Activated T-cell treated with anti-CD3 and anti-CD28 coated beads, Interleukin-2, amount 50 U/mL, for 4 hours (primary cell): Measurements from ENCODE around the gene MED27. TPM values are rescaled to one million over a fixed set of nuclear protein-coding genes. Genes with fewer than 3 reads are reported as not detected.

Experiments used
- ATAC-seq, 2 donors: fragments of 200-7000 bp; cut with Tn5 transposase; one replicate each; pipeline ENCODE4 v1.10.0; 2021
- DNase-seq: peaks from one replicate; pipeline ENCODE4 v3.0.0-alpha.2; 2020
- H3K27me3 Mint-ChIP-seq: one replicate; pipeline ENCODE4 v1.8.0; 2021; ENCODE audit warnings: low read depth, mixed read lengths
- H3K36me3 Mint-ChIP-seq: one replicate; pipeline ENCODE4 v1.8.0; 2022; ENCODE audit warnings: mixed read lengths; ENCODE audit not compliant: insufficient read depth
- H3K4me1 Mint-ChIP-seq: one replicate; pipeline ENCODE4 v1.8.0; 2021; ENCODE audit warnings: low read depth, mixed read lengths
- H3K4me3 Mint-ChIP-seq: one replicate; pipeline ENCODE4 v1.8.0; 2021; ENCODE audit warnings: mild to moderate bottlenecking, moderate library complexity, mixed read lengths
- H3K9me3 Mint-ChIP-seq: one replicate; pipeline ENCODE4 v1.8.0; 2021; ENCODE audit warnings: mixed read lengths
- total RNA-seq, 3 donors: library from RNA; stranded (reverse); gene quantifications; one replicate each; pipeline ENCODE4 v1.2.1, GENCODE V29; 2021

The MED27 gene
- total RNA-seq, 3 donors from 2014 or later = 43.6 to 47.8 (median 46.1) TPM

DNA sequence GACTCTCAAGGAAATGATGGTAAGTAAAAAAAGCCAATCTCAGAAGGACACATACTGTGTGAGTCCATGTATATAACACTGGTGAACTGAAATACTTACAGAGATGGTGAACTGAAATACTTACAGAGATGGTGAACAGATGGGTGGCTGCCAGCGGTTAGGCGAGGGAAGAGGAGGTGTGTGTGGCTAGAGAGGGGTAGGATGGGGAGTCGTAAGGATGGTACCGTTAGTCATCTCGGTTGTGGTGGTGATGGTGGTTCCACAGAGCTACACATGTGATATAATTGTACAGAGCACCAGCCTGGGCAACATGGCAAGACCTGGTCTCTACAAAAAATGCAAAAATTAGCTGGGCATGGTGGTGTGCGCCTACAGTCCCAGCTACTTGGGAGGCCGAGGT is 226.2 kb downstream of the MED27 start:
- H3K4me3 Mint-ChIP-seq = no peak overlapping the region
- DNase-seq = no peak
- H3K4me1 Mint-ChIP-seq = no peaks in the 10 kb centered on the region
- no peaks in the 10 kb centered on the region for H3K9me3 Mint-ChIP-seq
- peak; percentile 18 to 87 for ATAC-seq
- H3K27me3 Mint-ChIP-seq = no peaks in the 10 kb centered on the region
- peaks cover 3% of the 10 kb centered on the region for H3K36me3 Mint-ChIP-seq

DNA sequence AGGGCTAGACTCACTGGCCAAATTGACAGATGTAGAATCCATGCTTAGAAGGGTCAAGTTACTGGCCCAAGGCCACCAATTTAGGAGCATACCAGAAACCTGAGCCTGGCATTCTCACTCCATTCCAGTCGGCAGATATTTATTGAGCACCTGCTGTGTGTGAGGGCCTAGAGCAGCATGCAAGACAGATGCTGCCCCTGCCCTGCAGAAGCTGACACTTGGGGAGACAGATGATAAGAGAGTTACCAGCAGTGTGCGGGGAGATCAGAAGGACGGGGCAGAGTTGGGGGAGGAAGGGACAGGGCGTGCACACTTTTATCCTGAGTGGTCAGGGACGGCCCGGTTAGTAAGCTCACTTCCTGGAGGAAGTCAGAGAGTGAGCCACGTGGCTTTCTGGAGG is 228.3 kb downstream of the MED27 start:
- Mint-ChIP-seq H3K36me3 (peaks cover 3% of the 10 kb centered on the region), H3K9me3 (no peaks in the 10 kb centered on the region), H3K4me1 (no peaks in the 10 kb centered on the region), H3K4me3 (no peak overlapping the region), H3K27me3 (no peaks in the 10 kb centered on the region)
- DNase-seq = no peak
- no peak for ATAC-seq

DNA sequence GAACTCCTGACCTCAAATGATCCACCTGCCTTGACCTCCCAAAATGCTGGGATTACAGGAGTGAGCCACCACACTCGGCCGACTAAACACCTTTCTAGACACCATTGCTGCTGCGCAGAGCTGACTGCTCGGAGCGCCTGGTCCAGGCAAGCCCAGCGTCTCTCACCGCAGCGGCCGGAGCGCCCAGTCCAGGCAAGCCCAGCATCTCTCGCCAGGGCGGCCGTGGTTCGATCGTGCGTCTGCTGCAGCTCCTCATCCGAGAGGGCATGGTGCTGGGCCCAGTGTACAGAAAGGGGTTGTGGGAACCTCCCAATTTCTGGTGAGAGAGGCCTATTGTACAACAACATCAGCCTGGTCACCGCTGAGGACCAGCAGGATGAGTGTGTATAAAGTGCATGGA is 230.3 kb downstream of the MED27 start:
- Mint-ChIP-seq H3K27me3 (no peaks in the 10 kb centered on the region), H3K4me3 (no peak overlapping the region), H3K9me3 (no peaks in the 10 kb centered on the region), H3K36me3 (peaks cover 3% of the 10 kb centered on the region), H3K4me1 (no peaks in the 10 kb centered on the region)
- DNase-seq = no peak
- no peak for ATAC-seq

DNA sequence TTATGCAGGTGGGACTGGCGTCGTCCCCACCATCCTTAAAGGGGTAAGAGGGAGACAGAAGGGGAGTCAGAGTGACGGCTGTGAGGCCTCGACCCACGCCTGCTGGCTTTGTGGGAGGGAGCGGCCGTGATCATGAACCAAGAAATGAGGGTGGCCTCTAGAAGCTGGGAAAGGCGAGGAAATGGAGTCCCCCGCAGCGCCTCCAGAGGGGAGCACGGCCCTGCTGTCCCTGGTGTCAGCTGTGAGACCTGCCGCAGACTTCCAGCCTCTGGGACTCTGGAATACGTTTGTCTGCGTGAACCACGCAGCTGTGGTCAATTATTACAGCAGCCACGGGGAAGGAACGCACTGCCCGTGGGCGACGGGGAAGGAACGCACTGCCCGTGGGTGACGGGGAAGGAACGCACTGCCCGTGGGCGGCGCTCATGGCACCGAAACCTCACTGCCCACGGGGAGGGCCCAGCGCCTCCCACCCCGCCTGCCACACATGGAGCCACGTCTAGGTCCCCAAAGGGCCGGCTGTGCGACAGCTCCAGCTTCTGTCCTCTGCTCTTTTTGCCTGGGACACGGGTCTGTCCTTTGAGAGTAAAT is 231.0 kb downstream of the MED27 start:
- no peak overlapping the region for H3K4me3 Mint-ChIP-seq
- no peaks in the 10 kb centered on the region for H3K4me1 Mint-ChIP-seq
- DNase-seq = no peak
- H3K9me3 Mint-ChIP-seq = no peaks in the 10 kb centered on the region
- H3K36me3 Mint-ChIP-seq = peaks cover 3% of the 10 kb centered on the region
- H3K27me3 Mint-ChIP-seq = peaks cover 4% of the 10 kb centered on the region
- ATAC-seq = no peak

DNA sequence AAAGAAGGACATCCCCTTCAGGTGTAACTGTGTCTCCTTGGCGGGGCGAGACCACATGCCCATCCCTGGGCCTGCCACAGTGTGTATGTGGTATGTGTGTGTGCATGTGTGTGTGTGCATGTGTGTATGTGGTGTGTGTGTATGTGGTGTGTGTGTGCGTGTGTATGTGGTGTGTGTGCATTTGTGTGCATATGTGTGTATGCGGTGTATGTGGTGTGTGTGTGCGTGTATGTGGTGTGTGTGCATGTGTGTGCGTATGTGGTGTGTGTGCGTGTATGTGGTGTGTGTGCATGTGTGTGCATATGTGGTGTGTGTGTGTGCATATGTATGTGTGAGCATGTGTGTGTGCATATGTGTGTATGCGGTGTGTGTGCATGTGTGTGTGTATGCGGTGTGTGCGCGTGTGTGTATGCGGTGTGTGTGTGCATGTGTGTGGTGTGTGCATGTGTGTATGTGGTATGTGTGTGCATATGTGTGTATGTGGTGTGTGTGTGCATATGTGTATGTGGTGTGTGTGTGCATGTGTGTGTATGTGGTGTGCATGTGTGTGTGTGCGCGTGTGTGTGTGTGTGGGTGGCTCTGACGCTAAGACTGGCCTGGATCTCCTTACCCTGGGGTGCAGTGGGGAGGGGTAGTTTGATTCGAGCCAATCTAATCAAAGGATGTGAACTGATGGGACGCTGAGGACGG is 231.9 kb downstream of the MED27 start:
- Mint-ChIP-seq H3K27me3 (peaks cover 7% of the 10 kb centered on the region), H3K9me3 (no peaks in the 10 kb centered on the region), H3K36me3 (peaks cover 3% of the 10 kb centered on the region), H3K4me3 (no peak overlapping the region), H3K4me1 (no peaks in the 10 kb centered on the region)
- DNase-seq (no peak), ATAC-seq (no peak)

DNA sequence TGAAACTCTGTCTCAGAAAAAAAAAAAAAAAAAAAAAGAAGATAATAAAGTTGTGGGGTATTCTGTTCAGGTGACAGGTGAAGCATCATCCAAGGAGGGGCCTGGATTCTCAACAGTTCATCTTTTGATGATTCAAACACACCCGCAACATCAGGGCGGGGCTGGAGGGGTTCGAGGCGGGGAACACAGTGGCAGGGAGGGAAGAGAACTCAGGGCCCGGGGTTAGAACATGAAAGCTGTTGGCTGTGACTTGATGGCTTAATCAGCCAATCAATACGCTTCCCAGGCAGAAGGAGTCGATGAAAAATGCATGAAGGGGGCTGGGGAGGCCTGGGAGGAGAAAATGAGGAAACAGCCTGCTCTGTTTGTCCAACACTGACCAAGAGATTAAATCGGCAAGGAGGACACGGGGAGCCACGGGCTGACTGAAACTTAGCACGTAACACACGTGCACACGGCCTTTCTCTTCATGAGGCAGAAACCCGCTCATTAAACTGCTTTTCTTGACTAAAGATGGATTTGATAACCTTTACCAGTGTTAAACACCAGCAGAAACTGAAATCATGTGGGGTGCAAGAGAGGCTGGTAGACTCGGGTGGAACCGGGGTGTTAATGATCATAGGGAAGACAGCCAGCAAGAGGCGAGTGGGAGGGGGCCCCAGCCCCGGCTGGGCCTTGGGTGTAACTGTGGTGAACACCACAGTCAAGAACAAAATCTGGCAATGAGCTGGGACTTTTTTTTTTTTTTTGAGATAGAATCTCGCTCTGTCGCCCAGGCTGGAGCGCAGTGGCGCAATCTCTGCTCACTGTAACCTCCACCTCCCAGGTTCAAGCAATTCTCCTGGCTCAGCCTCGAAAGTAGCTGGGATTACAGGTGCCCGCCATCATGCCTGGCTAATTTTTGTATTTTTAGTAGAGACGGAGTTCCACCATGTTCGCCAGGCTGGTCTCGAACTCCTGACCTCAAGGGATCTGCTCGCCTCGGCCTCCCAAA is 234.1 kb downstream of the MED27 start:
- Mint-ChIP-seq H3K36me3 (no peaks in the 10 kb centered on the region), H3K27me3 (peaks cover 11% of the 10 kb centered on the region), H3K4me1 (no peaks in the 10 kb centered on the region), H3K4me3 (no peak overlapping the region), H3K9me3 (no peaks in the 10 kb centered on the region)
- ATAC-seq (peak; percentile 18 to 30), DNase-seq (no peak)

DNA sequence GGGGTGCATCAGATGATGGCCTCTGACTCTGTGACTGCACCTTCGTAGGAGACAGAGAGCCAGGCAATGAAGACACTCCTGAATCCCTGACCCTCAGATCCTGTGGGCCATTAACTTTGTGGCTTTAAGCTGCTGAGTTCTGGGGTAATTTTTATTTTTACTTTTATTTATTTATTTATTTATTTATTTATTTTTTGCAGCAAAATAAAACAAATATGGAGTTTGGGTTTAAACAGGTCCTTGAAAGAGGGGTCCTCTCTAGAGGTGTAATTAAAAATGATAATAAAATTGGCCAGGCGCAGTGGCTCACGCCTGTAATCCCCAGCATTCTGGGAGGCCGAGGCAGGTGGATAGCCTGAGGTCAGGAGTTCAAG is 234.9 kb downstream of the MED27 start:
- ATAC-seq = no peak
- no peak for DNase-seq
- Mint-ChIP-seq H3K9me3 (no peaks in the 10 kb centered on the region), H3K4me3 (no peak overlapping the region), H3K27me3 (peaks cover 11% of the 10 kb centered on the region), H3K36me3 (no peaks in the 10 kb centered on the region), H3K4me1 (peaks cover 4% of the 10 kb centered on the region)

DNA sequence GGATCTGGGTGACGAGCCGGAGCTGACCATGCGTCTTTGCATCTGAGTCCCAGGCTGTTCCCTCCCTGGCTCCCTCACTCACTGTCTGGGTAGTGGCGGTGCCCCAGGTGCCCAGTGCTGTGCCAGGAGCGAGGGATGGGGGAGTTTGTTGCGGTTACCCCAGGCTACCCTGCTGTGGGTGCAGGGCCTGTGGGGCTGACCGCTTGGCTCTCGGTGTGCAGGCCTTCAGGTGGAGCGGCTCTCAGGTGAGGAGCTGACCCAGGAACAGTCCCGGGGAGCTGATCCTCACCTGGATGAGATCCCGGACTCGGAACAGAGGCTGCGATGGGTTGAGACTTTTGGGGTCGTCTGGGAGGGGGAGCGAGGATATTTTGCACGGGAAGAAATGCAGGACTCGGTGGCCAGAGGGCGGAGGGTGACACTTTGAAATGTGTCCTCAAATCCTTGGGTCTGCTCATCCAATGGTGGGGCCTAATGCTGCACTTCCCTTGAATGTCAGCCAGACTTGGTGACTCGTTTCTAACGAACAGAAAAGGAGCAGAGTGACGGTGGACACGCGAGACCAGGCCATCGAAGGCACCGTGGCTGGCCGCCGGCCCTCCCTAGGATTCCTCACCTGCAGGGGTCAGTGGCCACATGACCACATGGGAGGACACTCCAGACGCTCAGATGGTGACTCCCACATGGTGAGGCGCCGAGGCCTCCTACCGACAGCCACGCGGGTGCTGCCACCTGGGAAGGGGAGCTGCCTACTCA is 235.5 kb downstream of the MED27 start:
- ATAC-seq (no peak), DNase-seq (no peak)
- no peaks in the 10 kb centered on the region for H3K9me3 Mint-ChIP-seq
- no peaks in the 10 kb centered on the region for H3K36me3 Mint-ChIP-seq
- H3K27me3 Mint-ChIP-seq = peaks cover 15% of the 10 kb centered on the region
- peaks cover 9% of the 10 kb centered on the region for H3K4me1 Mint-ChIP-seq
- H3K4me3 Mint-ChIP-seq = no peak overlapping the region

DNA sequence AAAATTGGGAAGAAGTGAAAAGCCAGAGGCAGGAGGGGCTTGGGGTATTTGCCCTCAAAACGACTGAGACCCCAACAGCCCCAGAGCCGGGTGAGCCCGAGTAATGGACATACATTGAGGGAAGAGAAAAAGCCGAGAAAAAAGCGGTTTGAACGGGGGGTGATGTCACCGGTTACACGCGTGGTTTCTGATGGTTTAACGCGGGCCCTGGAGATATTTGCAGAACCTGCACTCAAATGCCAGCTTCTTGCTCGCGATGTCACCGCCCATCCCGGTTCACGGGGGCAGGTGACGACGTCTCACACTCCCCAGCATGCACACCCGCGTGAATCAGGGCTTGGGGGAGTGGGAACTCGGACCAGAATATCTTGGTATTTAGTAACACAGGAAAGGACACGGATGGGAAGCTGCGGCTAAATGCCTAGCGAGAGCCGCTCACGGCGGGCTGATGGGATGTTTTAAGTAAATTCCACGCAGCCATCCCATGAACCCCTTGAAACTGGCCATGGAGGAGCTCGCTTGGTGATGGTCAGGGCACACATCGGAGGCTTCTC is 237.8 kb downstream of the MED27 start:
- DNase-seq (no peak), ATAC-seq (no peak)
- Mint-ChIP-seq H3K4me1 (peaks cover 9% of the 10 kb centered on the region), H3K9me3 (no peaks in the 10 kb centered on the region), H3K4me3 (no peak overlapping the region), H3K36me3 (no peaks in the 10 kb centered on the region), H3K27me3 (peaks cover 23% of the 10 kb centered on the region)

DNA sequence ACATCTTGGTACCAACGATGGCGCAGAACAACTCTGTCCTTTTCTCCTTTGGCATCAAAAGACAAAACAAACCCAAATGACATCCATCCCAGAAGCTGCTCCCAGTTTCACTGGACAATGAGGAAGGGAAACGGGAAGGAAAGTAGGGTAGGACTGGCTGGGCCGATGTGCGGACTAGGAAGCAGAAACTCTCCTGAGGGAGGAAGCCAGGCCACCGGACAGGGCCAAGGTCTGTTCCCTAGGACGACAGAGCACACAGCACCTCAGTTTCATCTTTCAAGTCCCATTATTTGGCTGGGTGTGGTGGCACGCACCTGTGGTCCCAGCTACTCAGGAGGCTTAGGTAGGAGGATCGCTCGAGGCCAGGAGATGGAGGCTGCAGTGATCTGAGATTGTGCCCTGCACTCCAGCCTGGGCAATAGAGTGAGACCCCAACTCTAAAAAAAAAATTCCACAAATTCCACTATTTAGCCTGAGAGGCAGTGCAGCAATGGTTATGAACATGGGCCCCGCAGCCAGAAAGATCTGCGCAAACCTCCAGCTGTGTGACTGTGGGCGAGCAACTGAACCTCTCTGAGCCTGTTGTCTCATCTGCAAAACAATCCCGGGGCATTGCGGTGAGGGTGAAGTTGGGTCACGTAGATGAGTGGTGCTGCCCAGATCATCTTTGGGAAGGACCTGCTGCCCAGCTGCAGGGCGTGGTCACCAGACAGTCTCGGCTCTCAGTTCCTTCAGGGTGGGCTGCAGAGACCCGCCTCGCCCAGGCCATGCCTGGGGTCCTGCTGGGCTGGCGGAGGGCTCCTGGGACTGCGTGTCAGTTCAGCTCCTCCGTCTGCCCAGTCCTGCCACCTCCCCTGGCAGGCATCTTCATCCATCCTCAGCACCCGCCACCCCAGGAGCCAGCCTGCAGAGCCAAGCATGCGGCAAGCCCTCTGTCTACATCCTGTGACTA is 238.6 kb downstream of the MED27 start:
- Mint-ChIP-seq H3K4me3 (no peak overlapping the region), H3K36me3 (no peaks in the 10 kb centered on the region), H3K9me3 (no peaks in the 10 kb centered on the region)

DNA sequence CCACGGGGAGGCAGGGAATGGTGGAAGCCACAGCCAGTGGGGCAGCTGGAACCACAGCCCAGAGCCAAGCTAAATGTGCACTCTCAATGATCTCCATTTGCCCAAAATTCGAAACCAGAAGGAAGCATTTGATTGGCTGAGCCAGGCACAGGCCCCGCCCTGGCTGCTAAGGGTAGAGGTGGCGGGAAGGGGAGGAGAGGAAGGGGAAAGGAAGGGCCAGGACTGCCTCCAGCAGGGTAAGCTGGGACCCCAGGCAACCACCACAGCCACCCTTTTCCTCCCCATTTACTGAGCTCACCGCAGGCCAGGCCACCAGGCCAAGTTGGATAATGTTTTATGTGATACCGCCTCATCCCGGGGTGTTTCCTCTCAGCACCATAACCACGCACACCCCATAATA is 239.4 kb downstream of the MED27 start:
- no peak overlapping the region for H3K4me3 Mint-ChIP-seq
- H3K36me3 Mint-ChIP-seq = no peaks in the 10 kb centered on the region
- no peak for DNase-seq
- peaks cover 34% of the 10 kb centered on the region for H3K27me3 Mint-ChIP-seq
- no peak for ATAC-seq
- no peaks in the 10 kb centered on the region for H3K9me3 Mint-ChIP-seq
- H3K4me1 Mint-ChIP-seq = peaks cover 9% of the 10 kb centered on the region

More for the DNA sequence above, 238.6 kb downstream of the MED27 start:
- no peak for ATAC-seq
- Mint-ChIP-seq H3K4me1 (peaks cover 9% of the 10 kb centered on the region), H3K27me3 (peaks cover 31% of the 10 kb centered on the region)
- DNase-seq = no peak

DNA sequence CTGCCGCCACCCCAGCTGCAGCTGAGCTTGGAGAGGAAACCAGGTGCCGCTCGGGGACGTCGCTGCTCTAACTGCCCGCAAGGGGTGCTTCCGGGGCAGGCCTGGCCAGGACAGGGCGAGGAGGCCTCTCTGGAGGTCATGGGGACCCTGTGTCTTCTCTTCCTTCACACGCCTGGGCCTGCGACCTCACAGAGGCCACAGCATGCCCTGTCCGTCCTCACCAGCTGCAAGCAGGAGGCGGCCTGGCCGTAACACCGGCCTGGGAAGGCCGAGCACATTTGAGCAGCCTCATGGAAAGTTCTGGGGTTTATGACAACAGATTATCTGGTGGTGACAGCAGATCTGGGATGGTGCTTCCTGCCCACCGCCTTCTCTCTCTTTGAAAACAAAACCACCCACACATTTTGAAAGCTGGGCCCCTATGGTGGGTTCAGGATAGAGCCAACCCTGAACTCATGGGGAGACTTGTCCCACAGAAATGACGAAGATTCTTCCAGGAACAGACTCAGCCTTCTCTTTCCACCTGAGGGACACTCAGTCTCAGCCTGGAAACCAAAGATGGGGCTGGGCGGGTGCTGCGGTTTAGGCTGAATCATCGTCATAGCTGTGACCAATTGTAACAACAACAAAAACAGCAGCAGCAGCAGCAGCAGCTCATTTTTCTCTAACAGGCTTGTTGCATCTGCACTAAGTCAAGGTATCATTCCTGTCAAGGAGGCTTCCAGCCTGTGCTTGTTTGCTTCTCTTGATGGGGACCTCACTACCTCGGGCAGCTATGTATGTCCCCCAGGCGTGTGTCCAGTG is 240.2 kb downstream of the MED27 start:
- peaks cover 9% of the 10 kb centered on the region for H3K4me1 Mint-ChIP-seq
- H3K36me3 Mint-ChIP-seq = no peaks in the 10 kb centered on the region
- H3K27me3 Mint-ChIP-seq = peaks cover 34% of the 10 kb centered on the region
- peak; percentile 41 for DNase-seq
- H3K9me3 Mint-ChIP-seq = no peaks in the 10 kb centered on the region
- no peak overlapping the region for H3K4me3 Mint-ChIP-seq
- peak; percentile 73 to 86 for ATAC-seq
